Activated T-cell treated with anti-CD3 and anti-CD28 coated beads for 4 hours (primary cell): Measurements from ENCODE around the gene GPR158.

Experiments used
- DNase-seq: peaks from one replicate; pipeline ENCODE4 v3.0.0-alpha.2; 2020

GPR158 gene

GRCh38 chr10:25614652-25615051 is 439.9 kb downstream of the GPR158 start:
- no peak for DNase-seq

GRCh38 chr10:25615926-25616325 is 441.1 kb downstream of the GPR158 start:
- DNase-seq = no peak

- DNase-seq = no peak
Measured at GRCh38 chr10:25616903-25617592, 442.2 kb downstream of the GPR158 start.

GRCh38 chr10:25627606-25628005 is 452.8 kb downstream of the GPR158 start:
- no peak for DNase-seq

- DNase-seq = no peak
Measured at GRCh38 chr10:25629333-25629732, 454.5 kb downstream of the GPR158 start.

- no peak for DNase-seq
Measured at GRCh38 chr10:25631471-25631870, 456.7 kb downstream of the GPR158 start.

- no peak for DNase-seq
Measured at GRCh38 chr10:25632802-25633201, 458.0 kb downstream of the GPR158 start.

GRCh38 chr10:25633542-25633941 is 458.7 kb downstream of the GPR158 start:
- no peak for DNase-seq

GRCh38 chr10:25639646-25640045 is 464.8 kb downstream of the GPR158 start:
- no peak for DNase-seq

GRCh38 chr10:25641595-25641994 is 466.8 kb downstream of the GPR158 start:
- no peak for DNase-seq

GRCh38 chr10:25642721-25643120 is 467.9 kb downstream of the GPR158 start:
- no peak for DNase-seq

GRCh38 chr10:25646371-25646770 is 471.6 kb downstream of the GPR158 start:
- no peak for DNase-seq

GRCh38 chr10:25651534-25651933 is 476.7 kb downstream of the GPR158 start:
- no peak for DNase-seq
